AG04449 (cell line): ENCODE data around the gene USP25.

ENCODE experiments used
- CTCF ChIA-PET: fragments of 350-600 bp; formaldehyde crosslinking; extraction: SDS; loops from one replicate; lab custom pipeline; 2021; ENCODE audit warnings: antibody characterized with exemption; lab: Yijun Ruan, JAX
- POLR2A ChIA-PET: fragments of 400-600, 350-600 bp; formaldehyde crosslinking; extraction: SDS; loops from one replicate; lab custom pipeline; 2020; ENCODE audit warnings: antibody characterized with exemption, inconsistent platforms; lab: Yijun Ruan, JAX
- DNase-seq: peaks from one replicate; pipeline ENCODE4 v3.0.0-alpha.2; 2010; ENCODE audit warnings: low read depth, low spot score
- H3K4me3 ChIP-seq: 2 replicates; pipeline ENCODE4 v1.5.1; 2011; ENCODE audit warnings: low read depth, mild to moderate bottlenecking, control low read depth, low read length
- TF ChIP-seq, protein P1 (sequence below): IDR thresholded peaks from one replicate; pipeline ENCODE4 v1.5.1; 2011; ENCODE audit warnings: mild to moderate bottlenecking, moderate library complexity, low read length, control low read depth, inconsistent platforms; ENCODE audit not compliant: insufficient read depth; ENCODE audit errors: missing control alignments

The USP25 gene

DNA sequence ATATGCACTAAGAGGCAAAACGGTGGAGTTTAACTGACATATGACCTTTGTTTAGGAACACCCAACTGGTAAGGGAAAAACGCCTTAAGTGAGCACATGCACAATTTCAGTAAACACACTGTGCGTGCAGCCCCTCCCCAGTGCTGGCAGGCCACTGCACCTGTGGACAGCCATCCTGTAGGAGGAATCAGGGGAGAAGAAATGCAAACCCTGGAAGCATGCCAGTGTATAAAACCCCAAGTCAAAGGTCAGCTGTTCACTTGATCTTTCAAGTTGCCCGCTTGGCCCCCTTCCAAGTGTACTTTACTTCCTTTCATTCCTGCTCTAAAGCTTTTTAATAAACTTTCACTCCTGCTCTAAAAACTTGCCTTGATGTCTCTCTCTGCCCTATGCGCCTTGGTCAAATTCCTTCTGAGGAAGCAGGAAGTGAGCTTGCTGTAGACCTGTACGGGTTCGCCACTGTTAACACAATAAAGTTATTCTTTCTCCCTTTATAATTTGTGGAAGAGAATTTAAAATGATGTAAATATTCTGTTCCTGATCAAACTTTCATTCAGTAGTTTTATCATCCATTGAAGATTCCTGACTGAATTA, 31.8 kb downstream of the USP25 start:
- DNase-seq, result no peak
- CTCF ChIA-PET, result no interaction called here
- no peak overlapping the region for H3K4me3 ChIP-seq
- TF ChIP-seq, protein P1, sequence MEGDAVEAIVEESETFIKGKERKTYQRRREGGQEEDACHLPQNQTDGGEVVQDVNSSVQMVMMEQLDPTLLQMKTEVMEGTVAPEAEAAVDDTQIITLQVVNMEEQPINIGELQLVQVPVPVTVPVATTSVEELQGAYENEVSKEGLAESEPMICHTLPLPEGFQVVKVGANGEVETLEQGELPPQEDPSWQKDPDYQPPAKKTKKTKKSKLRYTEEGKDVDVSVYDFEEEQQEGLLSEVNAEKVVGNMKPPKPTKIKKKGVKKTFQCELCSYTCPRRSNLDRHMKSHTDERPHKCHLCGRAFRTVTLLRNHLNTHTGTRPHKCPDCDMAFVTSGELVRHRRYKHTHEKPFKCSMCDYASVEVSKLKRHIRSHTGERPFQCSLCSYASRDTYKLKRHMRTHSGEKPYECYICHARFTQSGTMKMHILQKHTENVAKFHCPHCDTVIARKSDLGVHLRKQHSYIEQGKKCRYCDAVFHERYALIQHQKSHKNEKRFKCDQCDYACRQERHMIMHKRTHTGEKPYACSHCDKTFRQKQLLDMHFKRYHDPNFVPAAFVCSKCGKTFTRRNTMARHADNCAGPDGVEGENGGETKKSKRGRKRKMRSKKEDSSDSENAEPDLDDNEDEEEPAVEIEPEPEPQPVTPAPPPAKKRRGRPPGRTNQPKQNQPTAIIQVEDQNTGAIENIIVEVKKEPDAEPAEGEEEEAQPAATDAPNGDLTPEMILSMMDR, result no peak
- POLR2A ChIA-PET, result no interaction called here

DNA sequence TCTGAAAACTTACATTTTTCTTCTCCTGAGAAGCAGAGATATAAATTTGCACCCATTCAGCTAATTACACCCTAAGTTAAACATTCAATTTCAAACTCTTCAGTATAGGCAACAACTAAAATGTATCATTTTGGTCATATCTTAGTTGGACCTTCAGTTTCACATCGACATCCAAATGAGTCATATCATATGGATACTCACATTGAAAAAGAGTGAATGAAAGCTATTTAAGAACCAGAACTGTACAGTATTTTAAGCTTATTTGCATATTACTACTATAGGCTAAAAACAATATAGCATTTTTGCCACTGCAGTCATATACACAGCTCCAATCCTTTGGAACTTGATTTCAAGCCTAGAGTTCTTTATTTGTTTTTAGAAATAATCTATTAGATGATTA, 33.6 kb downstream of the USP25 start:
- no peak overlapping the region for H3K4me3 ChIP-seq
- TF ChIP-seq, protein P1, result no peak
- CTCF ChIA-PET, result interaction anchor here (0.8 to 2.2 kb wide), 3 partner anchors 11 to 33 kb away, joined by 3 to 7 read pairs (median 3); no protein-coding TSS in a partner anchor
- POLR2A ChIA-PET, result no interaction called here
- DNase-seq, result no peak

DNA sequence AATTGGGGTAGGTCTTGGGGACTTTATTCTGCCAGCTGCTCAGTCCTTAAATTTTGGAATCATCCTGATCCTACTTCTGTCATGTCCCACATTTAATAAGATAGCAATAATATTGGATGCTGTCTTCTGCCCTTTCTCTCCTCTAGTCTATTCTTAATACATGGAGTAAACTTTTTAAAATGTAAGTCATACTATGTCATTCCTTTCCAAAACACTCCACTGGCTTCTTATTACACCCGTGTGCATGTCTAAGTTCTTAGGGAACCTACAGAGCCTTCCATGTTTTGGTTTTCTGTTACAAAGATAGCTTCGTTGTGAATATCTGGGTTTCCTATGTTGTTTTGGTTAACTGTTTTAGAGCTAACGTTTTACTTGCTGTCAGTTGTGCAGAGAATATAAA, 35.1 kb downstream of the USP25 start:
- ChIA-PET POLR2A (no interaction called here), CTCF (interaction anchor here (2.2 kb wide), 1 partner anchor 9 kb away, joined by 7 read pairs; no protein-coding TSS in a partner anchor)
- DNase-seq, result no peak
- no peak overlapping the region for H3K4me3 ChIP-seq
- TF ChIP-seq, protein P1, result no peak

DNA sequence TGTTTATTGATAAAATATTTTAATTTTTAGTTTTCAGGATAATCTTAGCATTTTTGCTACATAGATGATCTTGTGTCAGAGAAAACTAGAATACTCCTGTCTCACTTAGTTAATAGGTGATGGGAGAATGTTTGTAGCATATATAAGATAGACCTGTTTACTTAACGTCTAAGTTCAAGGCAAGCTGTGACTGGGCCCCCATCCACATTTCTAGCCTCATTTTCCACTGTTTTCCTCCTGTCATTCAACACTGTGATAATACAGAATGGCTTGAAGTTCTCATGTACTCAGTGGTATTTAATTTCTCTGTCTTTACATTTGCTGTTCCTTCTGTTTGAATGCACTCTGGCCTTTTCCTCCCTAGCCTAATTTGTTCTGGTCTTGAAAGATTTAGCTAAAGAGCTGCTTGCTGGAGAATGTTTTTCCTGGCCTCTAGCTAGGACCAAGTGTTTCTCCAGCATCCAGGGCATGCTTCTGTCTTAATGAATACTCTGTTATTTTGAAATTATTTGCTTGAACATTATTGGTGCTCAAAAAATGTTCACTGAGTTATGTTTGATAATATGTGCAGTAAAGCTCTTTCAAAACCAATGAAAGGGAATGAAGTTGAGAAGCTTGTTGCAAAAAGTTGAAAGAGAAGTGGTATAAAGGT, 37.3 kb downstream of the USP25 start:
- TF ChIP-seq, protein P1, result no peak
- ChIA-PET CTCF (no interaction called here), POLR2A (no interaction called here)
- no peak for DNase-seq
- H3K4me3 ChIP-seq, result no peak overlapping the region

DNA sequence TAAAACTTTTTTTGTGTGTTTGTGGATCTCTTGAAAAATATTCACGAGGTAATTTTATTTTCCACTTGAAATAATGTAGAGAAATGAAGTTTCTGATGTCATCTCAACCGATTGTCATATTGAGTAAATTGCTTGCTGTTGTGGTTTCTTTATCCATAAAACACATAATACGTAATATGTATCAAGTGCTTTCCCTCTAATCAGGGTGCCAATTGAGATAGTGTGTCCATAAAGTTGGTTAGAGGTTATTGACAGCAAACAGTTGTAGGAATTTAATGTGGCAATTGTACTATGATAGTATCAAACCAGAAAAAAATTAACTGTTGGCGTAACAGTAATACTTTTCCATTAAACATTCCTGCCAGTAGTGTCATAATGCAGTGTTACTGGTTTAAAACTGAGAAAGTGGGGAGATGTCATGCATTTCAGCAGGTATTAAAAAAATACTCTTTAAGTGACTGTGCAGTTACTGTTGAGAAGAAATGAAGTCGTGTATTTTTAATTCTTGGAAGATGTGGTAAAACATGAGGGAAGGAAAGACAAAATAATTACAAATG, 38.3 kb downstream of the USP25 start:
- CTCF ChIA-PET, result no interaction called here
- POLR2A ChIA-PET, result no interaction called here
- no peak for DNase-seq
- TF ChIP-seq, protein P1, result no peak
- H3K4me3 ChIP-seq, result no peak overlapping the region

DNA sequence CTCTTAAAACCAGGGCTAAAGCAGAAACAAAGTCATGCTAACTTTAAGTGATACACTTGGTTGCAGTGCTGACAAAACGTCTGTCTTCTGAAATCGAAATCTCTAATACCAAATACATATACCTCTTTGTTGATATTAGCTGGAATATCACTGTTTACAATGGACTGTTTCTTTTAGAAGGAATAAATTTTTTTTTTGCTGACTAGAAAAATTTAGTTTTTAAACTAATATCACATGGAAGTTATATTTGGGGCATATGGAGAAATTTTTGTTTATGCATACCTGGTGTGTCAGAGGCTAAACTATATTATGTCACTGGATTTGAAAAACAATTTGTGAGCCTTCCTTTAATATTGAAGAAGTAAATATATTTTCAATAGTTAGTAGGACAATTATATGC, 39.1 kb downstream of the USP25 start:
- ChIA-PET POLR2A (no interaction called here), CTCF (no interaction called here)
- no peak overlapping the region for H3K4me3 ChIP-seq
- TF ChIP-seq, protein P1, result no peak
- DNase-seq, result no peak
